GM12878 (cell line): ENCODE results near the gene CALHM4. TPM values are rescaled to one million over a fixed set of nuclear protein-coding genes. Genes with fewer than 3 reads are reported as not detected.
A peak's percentile ranks its signal among the peaks of the same experiment; 100 is the strongest.

ENCODE experiments used
- ATAC-seq: fragments of 200-7000 bp; cut with Tn5 transposase; 3 replicates; pipeline ENCODE4 v1.9.1; 2020; ENCODE audit warnings: mild to moderate bottlenecking, moderate library complexity
- BruUV-seq: library from RNA; stranded (reverse); fragments of 400-500 nt; replicated peaks from 2 replicates; lab custom pipeline; 2021; lab: Mats Ljungman, UMichigan
- CTCF ChIA-PET: fragments of 300-600 bp; sonication (Branson Sonifier 250); formaldehyde crosslinking; extraction: SDS; loops from one replicate; lab custom pipeline; 2021; ENCODE audit warnings: inconsistent platforms; lab: Yijun Ruan, JAX
- POLR2A ChIA-PET: fragments of 350-600 bp; formaldehyde crosslinking; extraction: SDS; loops from one replicate; lab custom pipeline; 2021; ENCODE audit warnings: inconsistent platforms; lab: Charles Lee
- RAD21 ChIA-PET: fragments of 300-600 bp; sonication (Branson Sonifier 250); formaldehyde crosslinking; loops from one replicate; lab custom pipeline; 2023; ENCODE audit warnings: antibody characterized with exemption; ENCODE audit not compliant: unreplicated experiment; lab: Charles Lee
- SMC1A ChIA-PET: fragments of 300-600 bp; sonication (Branson Sonifier 250); formaldehyde crosslinking; loops from one replicate; lab custom pipeline; 2023; ENCODE audit not compliant: unreplicated experiment, uncharacterized antibody; lab: Charles Lee
- DNase-seq: peaks from one replicate; pipeline ENCODE4 v3.0.0-alpha.2; 2011; ENCODE audit warnings: low read depth, low spot score
- FAIRE-seq: peaks from 3 replicates; lab custom pipeline; 2011; peaks lifted over from hg19 to GRCh38; lab: Jason Lieb, UNC
- H2AFZ ChIP-seq: 2 replicates; pipeline ENCODE4 v1.6.0; 2011; ENCODE audit warnings: low read depth, low read length, control low read depth; ENCODE audit not compliant: control insufficient read depth
- H3K27ac ChIP-seq: 2 replicates; pipeline ENCODE4 v1.5.1; 2011; ENCODE audit warnings: control low read depth; ENCODE audit not compliant: control insufficient read depth, insufficient read depth
- H3K27me3 ChIP-seq, 2 experiments: replicated peaks in 1 of 2; 2 replicates each; pipeline versions ENCODE4 v1.6.0 to v1.6.1; 2011; ENCODE audit warnings: low read length in 1 of 2; ENCODE audit not compliant: control insufficient read depth in 2 of 2, insufficient read depth in 2 of 2
- H3K36me3 ChIP-seq, 2 experiments: 2 replicates each; pipeline ENCODE4 v1.5.1; 2011; ENCODE audit warnings: low read length in 1 of 2; ENCODE audit not compliant: control insufficient read depth in 2 of 2, insufficient read depth in 2 of 2
- H3K4me1 ChIP-seq: 2 replicates; pipeline ENCODE4 v1.6.1; 2011; ENCODE audit warnings: mild to moderate bottlenecking, low read length, moderate library complexity, mixed read lengths; ENCODE audit not compliant: control insufficient read depth, insufficient read depth
- H3K4me2 ChIP-seq: 2 replicates; pipeline ENCODE4 v1.6.0; 2011; ENCODE audit warnings: control low read depth; ENCODE audit not compliant: control insufficient read depth, insufficient read depth
- H3K4me3 ChIP-seq: fragments of 200-600 bp; sonication (generic); 2 replicates; pipeline ENCODE4 v1.5.1; 2016
- H3K79me2 ChIP-seq: 2 replicates; pipeline ENCODE4 v1.6.0; 2011; ENCODE audit warnings: low read length; ENCODE audit not compliant: control insufficient read depth, insufficient read depth
- H3K9ac ChIP-seq: 2 replicates; pipeline ENCODE4 v1.8.0; 2011; ENCODE audit warnings: low read length, control low read depth, mixed read lengths; ENCODE audit not compliant: control insufficient read depth, insufficient read depth
- H3K9me3 ChIP-seq: replicated peaks from 3 replicates; pipeline ENCODE4 v1.5.1; 2011; ENCODE audit warnings: mild to moderate bottlenecking, low read length; ENCODE audit not compliant: control insufficient read depth, insufficient read depth
- H4K20me1 ChIP-seq: 2 replicates; pipeline ENCODE4 v1.6.0; 2011; ENCODE audit not compliant: control insufficient read depth, insufficient read depth
- CHD1 ChIP-seq: IDR thresholded peaks from 2 replicates; pipeline ENCODE4 v1.6.1; 2012; ENCODE audit warnings: low read depth, low read length, improper control_type of control experiment
- RAD21 ChIP-seq: IDR thresholded peaks from 2 replicates; pipeline ENCODE4 v1.6.1; 2011; ENCODE audit warnings: mild to moderate bottlenecking, low read depth, low read length, moderate library complexity; ENCODE audit not compliant: insufficient read depth
- SMC3 ChIP-seq: IDR thresholded peaks from 2 replicates; pipeline ENCODE4 v1.6.1; 2011; ENCODE audit warnings: low read length, improper control_type of control experiment, borderline replicate concordance
- SREBF1 ChIP-seq: IDR thresholded peaks from 2 replicates; pipeline ENCODE4 v1.6.1; 2012; ENCODE audit warnings: mild to moderate bottlenecking, low read length
- ZNF24 ChIP-seq: fragments of 450-650 bp; IDR thresholded peaks from 2 replicates; pipeline ENCODE4 v1.6.1; 2017; ENCODE audit warnings: antibody characterized with exemption, mild to moderate bottlenecking
- ZZZ3 ChIP-seq: IDR thresholded peaks from 2 replicates; pipeline ENCODE4 v1.6.1; 2011; ENCODE audit warnings: low read depth; ENCODE audit not compliant: control insufficient read depth, insufficient read length
- WGBS: methylation state at CpG from one replicate; pipeline ENCODE4 v1.1.6; 2016; ENCODE audit warnings: low lambda C conversion rate; ENCODE audit not compliant: insufficient replicate concordance, insufficient coverage; ENCODE audit errors: missing lambda C conversion rate; 5-methylcytosine and 5-hydroxymethylcytosine counted together
- in situ Hi-C: fragments of 300-500 bp; cut with MboI; formaldehyde crosslinking; loops from 9 replicates; pipeline ENCODE4 v1.14.3; 2018; ENCODE audit warnings: mixed read lengths
- intact Hi-C: fragments of 100-400 bp; cut with micrococcal nuclease; formaldehyde crosslinking; loops from one replicate; pipeline ENCODE4 v1.14.2; 2022; ENCODE audit not compliant: unreplicated experiment
- polyA plus RNA-seq, 11 experiments: library from polyadenylated mRNA; depleted of rRNA in 4 of 11; unstranded in 6 of 11; stranded (reverse) in 5 of 11; fragments of >200 nt; fragmentation: Nextera tagmentation in 4 of 11; fragmentation: Illumina TruSeq in 1 of 11; extraction: Ambion mirVana in 4 of 11; extraction: Trizol in 1 of 11; gene quantifications; 1 replicate in 1 of 11; 2 replicates in 10 of 11; pipeline versions ENCODE4 v1.2.1 to v1.2.3, GENCODE V29; 2011 to 2016; ENCODE audit warnings: inconsistent platforms in 2 of 11, missing spikeins in 2 of 11, low read depth in 1 of 11
- total RNA-seq, 4 experiments: library from RNA; depleted of rRNA in 3 of 4; stranded (reverse); fragments of >200 nt in 3 of 4; fragmentation: Illumina TruSeq in 1 of 4; extraction: Trizol in 1 of 4; gene quantifications; 2 replicates each; pipeline versions ENCODE4 v1.2.1 to v1.2.3, GENCODE V29; 2013 to 2021
- TF ChIP-seq, protein P1 (sequence below), 3 experiments: IDR thresholded peaks in 2 of 3; conservative IDR thresholded peaks in 1 of 3; 2 replicates each; pipeline ENCODE4 v1.5.1; 2011; ENCODE audit warnings: low read depth in 3 of 3, low read length in 3 of 3, mild to moderate bottlenecking in 3 of 3, control low read depth in 2 of 3, moderate library complexity in 2 of 3, inconsistent platforms in 1 of 3, mixed read lengths in 1 of 3; ENCODE audit not compliant: control insufficient read depth in 2 of 3, insufficient read depth in 1 of 3; ENCODE audit errors: extremely low read depth in 1 of 3
- TF ChIP-seq, protein P2 (sequence below): fragments of 450-650 bp; IDR thresholded peaks from 2 replicates; pipeline ENCODE4 v1.6.1; 2018; ENCODE audit warnings: borderline replicate concordance, mild to moderate bottlenecking; ENCODE audit not compliant: partially characterized antibody

CALHM4 gene
- total and polyA plus RNA-seq, 10 of the 15 experiments (the other 5 are each of a cell fraction or from before 2014, with no cell fraction given): not detected

DNA sequence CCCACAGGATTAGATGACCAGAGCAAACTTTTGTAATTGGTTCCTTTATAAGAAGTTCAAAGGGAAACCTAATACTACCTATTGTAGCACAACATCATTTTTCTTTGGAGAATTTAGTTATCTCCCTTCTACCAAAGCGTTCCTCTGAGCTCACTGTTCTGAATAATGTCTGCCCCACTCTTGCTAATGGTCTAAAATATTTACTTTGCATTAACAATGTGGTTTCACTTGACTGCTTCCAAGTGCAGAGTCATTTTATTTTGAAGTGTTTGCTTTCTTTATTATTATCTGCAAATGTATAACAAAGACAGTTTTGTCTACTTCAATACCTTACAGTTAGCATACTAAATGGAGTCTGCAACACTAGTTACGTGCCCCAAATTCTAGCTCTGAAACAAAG is 23.1 kb upstream of the CALHM4 start (continued):
- TF ChIP-seq CHD1 (no peak), ZZZ3 (no peak), ZNF24 (no peak)

- SMC1A ChIA-PET: interaction anchor here (0.9 to 4.5 kb wide), 11 partner anchors 10 to 265 kb away, joined by 3 to 42 read pairs (median 6); partner anchors contain the start of gene TSPYL1
- no peaks in the 10 kb centered on the region for H3K9me3 ChIP-seq
- TF ChIP-seq CHD1: no peak
- no peak for TF ChIP-seq SREBF1
- no peak for TF ChIP-seq ZNF24
- TF ChIP-seq, protein P1, sequence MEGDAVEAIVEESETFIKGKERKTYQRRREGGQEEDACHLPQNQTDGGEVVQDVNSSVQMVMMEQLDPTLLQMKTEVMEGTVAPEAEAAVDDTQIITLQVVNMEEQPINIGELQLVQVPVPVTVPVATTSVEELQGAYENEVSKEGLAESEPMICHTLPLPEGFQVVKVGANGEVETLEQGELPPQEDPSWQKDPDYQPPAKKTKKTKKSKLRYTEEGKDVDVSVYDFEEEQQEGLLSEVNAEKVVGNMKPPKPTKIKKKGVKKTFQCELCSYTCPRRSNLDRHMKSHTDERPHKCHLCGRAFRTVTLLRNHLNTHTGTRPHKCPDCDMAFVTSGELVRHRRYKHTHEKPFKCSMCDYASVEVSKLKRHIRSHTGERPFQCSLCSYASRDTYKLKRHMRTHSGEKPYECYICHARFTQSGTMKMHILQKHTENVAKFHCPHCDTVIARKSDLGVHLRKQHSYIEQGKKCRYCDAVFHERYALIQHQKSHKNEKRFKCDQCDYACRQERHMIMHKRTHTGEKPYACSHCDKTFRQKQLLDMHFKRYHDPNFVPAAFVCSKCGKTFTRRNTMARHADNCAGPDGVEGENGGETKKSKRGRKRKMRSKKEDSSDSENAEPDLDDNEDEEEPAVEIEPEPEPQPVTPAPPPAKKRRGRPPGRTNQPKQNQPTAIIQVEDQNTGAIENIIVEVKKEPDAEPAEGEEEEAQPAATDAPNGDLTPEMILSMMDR (IDR thresholded peaks at IDR 0.05 in 2 of 3, conservative IDR thresholded peaks at IDR 0.05 in 1 of 3; ENCODE audit: control insufficient read depth in 2 of 3, extremely low read depth in 1 of 3, insufficient read depth in 1 of 3, low read depth in 3 of 3, low read length in 3 of 3): peak; percentile 69 to 71 (median 69)
- TF ChIP-seq, protein P2, sequence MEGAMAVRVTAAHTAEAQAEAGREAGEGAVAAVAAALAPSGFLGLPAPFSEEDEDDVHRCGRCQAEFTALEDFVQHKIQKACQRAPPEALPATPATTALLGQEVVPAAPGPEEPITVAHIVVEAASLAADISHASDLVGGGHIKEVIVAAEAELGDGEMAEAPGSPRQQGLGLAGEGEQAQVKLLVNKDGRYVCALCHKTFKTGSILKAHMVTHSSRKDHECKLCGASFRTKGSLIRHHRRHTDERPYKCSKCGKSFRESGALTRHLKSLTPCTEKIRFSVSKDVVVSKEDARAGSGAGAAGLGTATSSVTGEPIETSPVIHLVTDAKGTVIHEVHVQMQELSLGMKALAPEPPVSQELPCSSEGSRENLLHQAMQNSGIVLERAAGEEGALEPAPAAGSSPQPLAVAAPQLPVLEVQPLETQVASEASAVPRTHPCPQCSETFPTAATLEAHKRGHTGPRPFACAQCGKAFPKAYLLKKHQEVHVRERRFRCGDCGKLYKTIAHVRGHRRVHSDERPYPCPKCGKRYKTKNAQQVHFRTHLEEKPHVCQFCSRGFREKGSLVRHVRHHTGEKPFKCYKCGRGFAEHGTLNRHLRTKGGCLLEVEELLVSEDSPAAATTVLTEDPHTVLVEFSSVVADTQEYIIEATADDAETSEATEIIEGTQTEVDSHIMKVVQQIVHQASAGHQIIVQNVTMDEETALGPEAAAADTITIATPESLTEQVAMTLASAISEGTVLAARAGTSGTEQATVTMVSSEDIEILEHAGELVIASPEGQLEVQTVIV: no peak
- peak; percentile 81 for TF ChIP-seq RAD21
- TF ChIP-seq SMC3: peak; percentile 90
- TF ChIP-seq, all 136 proteins: peak for 3
- no peak overlapping the region for H3K4me2 ChIP-seq
- DNase-seq: no peak
- no peaks in the 10 kb centered on the region for H3K36me3 ChIP-seq
- RAD21 ChIA-PET: interaction anchor here (1.1 to 3.9 kb wide), 4 partner anchors 14 to 315 kb away, joined by 3 to 35 read pairs (median 4); no protein-coding TSS in a partner anchor
- no peak overlapping the region for H2AFZ ChIP-seq
- H3K9ac ChIP-seq: no peak overlapping the region
- WGBS: 61% methylated on average over 12 of the region's 12 CpGs
- H3K27me3 ChIP-seq: peaks cover 2 to 3% of the 10 kb centered on the region in 2 experiments; a peak in 2 of 4 replicates
- in situ Hi-C loops (loop anchor here (5.0 kb wide), 1 partner anchor 255 kb away; the partner anchor contains the start of gene TSPYL1), intact Hi-C loops (loop anchor here (1.0 to 5.0 kb wide), 5 partner anchors 87 to 315 kb away; no protein-coding TSS in a partner anchor)
- CTCF ChIA-PET: interaction anchor here (0.6 to 4.5 kb wide), 15 partner anchors 18 to 263 kb away, joined by 3 to 96 read pairs (median 5); partner anchors contain the start of genes CALHM5 and TSPYL1
- peak; percentile 89 for ATAC-seq
- no peaks in the 10 kb centered on the region for H3K4me1 ChIP-seq
- no peak overlapping the region for H3K4me3 ChIP-seq
- POLR2A ChIA-PET: no interaction called here
- no peak overlapping the region for H3K27ac ChIP-seq
- no peaks in the 10 kb centered on the region for H4K20me1 ChIP-seq
- BruUV-seq: no TSS peak
- no peaks in the 10 kb centered on the region for H3K79me2 ChIP-seq
- FAIRE-seq: no peak
Observed at GRCh38 chr6:116531675-116532570, 21.6 kb upstream of the CALHM4 start.
